ENCODE data around the gene GRK7.
"Not testable (repeated sequence)": the region's sequence is repeated elsewhere in the genome, so short reads cannot be mapped to it uniquely, and the experiment has no call there.

Gene GRK7

DNA sequence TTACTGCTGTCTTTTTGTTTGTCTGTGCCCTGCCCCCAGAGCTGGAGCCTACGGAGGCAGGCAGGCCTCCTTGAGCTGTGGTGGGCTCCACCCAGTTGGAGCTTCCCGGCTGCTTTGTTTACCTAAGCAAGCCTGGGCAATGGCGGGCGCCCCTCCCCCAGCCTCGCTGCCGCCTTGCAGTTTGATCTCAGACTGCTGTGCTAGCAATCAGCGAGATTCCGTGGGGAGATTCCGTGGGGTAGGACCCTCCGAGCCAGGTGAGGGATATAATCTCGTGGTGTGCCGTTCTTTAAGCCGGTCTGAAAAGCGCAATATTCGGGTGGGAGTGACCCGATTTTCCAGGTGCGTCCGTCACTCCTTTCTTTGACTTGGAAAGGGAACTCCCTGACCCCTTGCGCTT, 656 bp upstream of the GRK7 start:
- not testable (repeated sequence) for DNase-seq

DNA sequence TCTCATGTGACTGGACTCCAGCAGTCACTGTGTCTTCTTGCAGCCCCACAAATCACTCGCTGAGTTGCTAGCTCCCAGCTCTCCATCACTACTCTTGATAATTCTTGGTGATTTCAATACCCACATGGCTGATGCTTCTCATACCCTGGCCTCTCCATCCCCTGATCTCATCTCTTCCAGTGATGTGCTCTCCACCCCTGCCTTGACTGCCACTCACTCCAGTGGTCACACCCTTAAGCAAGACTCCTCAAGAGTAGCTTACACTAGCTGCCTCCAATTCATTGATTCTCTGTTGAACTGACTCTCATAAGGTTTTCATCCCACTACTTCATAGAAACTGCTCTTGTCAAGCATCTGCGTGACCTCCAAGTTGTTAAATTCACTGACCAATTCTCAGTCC, 837 bp downstream of the GRK7 start:
- DNase-seq: no peak

DNA sequence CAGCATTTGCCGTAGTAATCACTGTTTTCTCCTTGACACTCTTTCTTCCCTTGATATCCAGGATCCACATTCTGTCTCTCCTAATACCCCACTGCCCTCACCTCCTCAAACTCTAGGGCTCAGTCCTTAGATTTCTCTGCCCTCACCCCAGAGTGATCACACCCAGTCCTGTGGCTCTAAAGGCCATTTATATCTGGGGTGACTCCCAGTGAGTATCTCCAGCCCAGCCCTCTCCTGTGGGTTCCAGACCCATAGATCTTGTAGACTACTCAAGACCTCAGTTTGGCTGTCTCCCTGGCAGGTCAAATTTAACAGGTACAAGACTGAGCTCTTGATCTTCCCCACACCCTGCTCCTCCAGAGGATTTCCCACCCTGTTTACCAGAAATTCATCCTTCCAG, 1.3 kb downstream of the GRK7 start:
- no peak for DNase-seq

DNA sequence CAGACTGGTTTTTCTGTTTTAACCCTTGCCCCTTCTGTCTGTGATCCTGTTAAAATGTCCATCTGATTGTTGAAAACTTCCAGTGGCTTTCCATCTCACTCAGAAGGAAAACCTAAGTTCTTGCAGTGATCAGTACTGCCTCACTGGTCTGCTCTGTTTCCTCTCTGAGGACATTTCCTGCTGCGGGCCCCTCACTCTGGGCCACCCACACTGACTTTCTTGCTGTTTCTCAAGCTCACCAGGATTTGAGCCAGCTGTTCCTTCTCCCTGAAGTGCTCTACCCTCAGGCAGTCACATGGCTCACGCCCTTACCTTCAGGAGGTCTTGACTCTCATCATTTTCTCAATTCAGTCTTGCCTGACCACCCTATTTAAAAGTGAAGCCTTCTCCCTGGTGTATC, 1.8 kb downstream of the GRK7 start:
- DNase-seq: no peak

DNA sequence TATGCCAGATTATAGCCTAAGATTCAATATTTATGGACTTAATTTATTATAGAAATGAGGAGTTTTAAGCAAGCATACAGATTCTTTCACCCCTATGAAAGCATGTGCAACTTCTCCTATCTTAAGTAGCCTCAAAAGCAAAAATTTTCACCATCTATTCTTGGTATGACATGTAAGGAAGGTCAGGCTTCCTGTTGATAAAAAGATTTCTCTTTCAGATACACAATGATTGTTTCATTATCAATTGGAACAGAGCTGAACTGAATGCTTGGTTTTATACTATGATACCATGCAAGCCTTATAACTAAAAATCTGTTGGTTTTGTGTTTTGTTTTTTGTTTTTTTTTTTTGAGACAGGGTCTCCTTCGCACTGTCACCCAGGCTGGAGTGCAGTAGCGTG, 3.9 kb downstream of the GRK7 start:
- no peak for DNase-seq

DNA sequence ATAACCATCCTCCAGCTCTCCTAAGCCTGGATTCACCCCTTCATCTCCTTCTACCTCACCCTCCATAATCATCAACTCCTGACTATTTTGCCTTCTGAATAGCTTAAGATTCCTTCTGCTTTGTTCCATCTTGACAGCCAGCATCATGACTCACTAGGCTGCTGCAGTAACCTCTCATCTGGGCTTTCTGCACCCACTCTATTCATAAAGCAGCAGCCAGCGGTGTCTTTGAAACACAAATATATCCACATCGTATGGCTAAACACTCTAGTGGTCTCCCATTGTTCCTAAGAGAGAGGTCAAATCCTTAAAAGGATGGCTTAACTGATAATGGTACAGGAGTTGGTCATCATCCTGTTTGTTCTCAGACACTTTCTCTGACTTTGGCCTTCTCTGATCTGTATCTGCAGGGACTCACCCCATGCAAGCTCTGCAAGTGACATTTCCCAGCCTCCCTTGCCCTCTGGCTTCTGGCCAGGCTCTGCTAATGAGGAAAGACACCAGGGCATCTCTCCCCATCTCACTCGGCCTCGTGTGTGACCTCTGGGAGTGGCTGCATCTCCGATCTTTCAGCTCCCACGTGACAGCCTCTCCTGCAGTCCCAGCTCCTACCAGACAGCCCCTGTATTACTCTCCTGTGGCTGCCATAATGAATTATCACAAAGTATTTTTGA, 6.2 kb downstream of the GRK7 start:
- DNase-seq: no peak

DNA sequence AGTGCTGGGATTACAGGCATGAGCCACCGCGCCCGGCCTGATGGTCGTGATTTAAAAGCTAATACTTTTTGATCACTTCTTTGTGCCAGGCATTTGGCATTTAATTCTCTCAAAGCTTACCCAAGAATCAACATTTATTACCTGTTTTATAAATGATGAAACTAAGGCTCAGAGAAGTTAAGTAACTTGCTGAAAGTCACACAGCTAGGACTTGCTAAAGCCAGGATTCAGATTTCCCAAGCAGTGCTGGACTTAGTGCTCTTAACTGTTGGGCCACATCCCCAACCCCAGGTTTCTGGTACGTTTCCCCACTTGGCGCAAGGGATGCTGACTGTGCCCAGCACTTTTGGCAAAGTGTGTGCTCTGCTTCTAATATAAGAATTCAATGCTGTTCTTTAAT, 10.5 kb downstream of the GRK7 start:
- DNase-seq: no peak

DNA sequence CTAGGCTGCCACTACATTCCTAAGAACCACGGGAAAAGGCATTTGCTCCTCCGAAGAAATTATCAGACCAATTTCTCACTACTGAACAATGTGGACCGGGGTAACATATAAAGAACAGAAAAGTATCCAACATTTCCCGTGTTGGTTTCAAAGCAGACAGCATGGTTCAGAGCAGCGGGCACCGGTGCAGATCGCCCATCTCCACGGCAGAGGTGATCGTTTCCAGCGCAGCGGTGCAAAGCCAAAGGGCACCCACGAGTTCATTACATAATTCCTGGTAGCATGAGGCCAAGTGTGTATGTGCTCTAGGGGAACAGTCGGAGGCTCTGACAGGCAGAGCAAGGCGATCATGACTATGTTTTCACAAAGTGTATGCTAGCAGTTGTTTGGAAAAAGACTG, 13.2 kb downstream of the GRK7 start:
- DNase-seq: no peak

DNA sequence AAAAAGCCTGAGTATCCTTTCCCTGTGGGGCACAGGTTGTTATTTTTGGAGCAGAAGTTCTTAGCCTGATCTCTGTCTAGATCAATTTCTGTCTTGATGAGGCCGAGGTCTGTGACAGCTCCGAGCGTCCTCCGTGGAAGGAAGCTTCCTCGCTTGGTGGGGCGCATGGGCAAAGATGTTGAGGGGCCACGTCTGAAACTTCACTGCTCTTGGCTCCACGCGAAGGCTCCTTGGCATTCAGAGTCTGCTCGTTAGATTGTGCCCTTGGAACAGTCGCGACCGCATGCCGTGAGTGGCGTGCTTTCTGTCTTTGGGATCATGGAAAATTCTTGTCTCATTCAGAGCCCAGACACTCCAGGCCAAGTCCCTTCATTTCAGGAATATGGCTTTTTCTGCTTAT, 13.7 kb downstream of the GRK7 start:
- DNase-seq: no peak

DNA sequence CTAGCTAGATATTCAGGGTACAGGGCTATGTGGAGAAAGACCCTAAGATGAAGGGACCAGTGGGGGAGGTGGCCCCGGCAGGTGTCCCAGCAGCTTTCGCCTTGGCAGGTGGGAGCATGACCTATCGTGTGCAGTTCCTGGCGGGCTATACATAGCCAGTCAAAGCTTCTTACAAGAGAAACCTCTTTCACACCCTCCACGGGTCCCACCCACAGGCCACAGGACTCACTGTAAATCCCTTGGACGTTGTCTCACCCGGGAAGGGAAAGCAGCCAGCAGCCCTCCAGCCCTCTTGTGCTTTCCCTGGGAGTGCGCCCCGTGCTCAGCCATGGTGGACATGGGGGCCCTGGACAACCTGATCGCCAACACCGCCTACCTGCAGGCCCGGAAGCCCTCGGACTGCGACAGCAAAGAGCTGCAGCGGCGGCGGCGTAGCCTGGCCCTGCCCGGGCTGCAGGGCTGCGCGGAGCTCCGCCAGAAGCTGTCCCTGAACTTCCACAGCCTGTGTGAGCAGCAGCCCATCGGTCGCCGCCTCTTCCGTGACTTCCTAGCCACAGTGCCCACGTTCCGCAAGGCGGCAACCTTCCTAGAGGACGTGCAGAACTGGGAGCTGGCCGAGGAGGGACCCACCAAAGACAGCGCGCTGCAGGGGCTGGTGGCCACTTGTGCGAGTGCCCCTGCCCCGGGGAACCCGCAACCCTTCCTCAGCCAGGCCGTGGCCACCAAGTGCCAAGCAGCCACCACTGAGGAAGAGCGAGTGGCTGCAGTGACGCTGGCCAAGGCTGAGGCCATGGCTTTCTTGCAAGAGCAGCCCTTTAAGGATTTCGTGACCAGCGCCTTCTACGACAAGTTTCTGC, 15.0 kb downstream of the GRK7 start:
- DNase-seq: no peak

DNA sequence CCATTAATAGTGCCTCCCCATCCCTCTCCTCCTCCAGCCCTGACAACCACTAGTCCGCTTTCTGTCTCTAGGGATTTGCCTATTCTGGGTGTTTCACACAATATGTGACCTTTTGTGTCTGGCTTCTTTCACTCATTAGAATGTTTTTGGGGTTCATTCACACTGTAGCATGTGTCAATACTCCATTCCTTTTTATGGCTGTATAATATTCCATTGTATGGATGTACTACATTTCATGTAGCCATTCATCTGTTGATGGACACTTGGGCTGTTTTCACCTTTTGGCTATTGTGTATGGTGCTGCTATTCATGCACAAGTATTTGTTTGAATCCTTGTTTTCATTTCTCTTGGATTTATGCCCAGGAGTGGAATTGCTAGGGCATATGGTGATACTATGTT, 16.5 kb downstream of the GRK7 start:
- DNase-seq: no peak

DNA sequence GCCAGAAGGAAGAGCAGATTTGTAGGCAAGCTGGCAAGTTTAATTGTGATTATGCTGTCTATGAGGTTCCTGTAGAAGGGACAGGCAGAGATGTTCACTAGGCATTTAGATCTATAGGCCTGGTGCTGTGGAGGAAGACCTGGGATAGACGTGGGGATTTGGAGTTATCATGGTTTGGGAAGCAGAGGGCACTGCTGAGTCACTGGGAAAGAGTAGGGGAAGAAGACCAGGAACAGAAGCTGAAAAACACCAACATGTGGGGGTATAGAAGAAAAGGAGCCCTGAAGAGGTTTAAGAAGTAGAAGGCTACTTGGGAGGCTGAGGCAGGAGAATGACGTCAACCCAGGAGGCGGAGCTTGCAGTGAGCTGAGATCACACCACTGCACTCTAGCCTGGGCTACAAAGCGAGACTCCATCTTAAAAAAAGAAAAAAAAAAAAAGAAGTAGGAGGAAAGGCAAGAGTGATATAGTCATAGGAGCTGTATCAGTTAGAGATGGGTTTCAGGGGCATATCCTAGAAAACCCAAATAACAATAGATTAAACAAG, 19.3 kb downstream of the GRK7 start:
- DNase-seq: no peak

DNA sequence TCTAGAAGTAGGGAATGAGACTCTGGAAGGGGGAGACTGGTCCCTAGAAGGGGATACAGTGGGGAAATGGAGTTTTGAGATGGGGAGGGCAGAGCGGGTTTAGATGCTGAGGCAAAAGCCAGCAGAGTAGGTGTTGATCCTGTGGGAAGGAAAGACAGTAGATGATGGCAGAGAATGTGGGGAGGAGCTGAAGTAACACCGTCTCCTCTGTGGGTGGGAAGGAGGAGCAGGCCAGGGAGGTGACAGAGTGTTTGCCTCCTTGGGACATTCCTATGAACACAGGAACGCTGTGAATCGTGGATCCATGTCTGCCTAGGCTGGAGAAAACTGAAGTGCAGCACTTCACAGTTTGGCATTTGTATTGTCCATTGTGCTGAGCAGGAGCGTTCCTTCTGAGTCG, 20.4 kb downstream of the GRK7 start:
- DNase-seq: no peak

DNA sequence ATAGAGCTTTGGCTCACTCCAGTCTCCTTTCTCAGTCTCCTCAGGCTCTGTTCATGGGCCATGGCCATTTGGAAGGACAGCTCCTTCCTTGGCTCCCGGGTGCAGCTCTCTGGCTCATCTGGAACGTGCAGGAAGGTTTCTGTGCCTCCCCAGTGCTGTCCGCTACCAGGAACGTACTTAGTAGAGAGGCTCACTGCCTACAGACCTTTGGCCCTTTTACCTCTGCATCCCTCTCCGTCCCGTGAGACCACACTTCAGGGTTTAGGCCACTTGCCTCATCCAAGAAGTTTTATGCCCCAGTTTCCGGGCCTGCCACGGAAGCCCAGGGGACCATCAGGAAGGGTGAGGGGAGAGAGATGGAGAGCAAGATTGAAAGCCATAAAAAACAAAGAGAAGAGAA, 20.9 kb downstream of the GRK7 start:
- DNase-seq: no peak

DNA sequence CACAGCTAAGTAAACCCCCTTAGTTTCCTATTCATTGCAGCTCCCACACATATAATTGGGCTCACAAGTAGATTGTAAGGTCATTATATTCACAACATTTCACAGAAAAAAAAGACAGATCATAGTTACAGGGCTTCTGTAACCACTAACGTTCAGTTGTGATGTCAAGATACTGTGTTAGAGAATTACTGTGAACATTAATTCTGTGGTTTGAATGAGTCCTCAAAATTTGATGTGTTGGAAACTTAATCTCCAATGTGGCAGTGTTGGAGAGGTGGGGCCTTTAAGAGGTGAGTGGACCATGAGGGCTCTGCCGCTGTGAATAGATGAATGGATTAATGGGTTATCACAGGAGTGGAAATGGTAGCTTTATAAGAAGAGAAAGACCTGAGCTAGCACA, 21.3 kb downstream of the GRK7 start:
- DNase-seq: no peak

DNA sequence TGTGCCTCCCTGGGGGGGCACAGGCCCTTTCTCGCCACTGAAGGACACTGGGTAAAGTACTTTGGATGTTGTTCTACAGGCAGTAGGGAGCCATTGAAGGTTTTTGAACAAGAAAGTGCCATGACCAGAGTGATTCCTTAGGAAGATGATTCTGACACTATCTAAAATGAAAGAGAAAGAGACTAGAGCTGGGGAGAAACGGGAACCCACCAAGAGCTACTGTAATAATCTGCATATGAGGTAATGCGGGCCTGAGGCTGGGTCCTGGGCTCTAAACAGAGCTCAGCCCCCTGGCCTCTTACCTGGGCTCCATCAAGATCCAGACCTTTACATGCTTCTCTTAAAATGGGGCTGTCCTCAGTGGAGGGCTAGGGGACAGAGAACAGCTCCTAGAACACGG, 24.9 kb downstream of the GRK7 start:
- DNase-seq: no peak

DNA sequence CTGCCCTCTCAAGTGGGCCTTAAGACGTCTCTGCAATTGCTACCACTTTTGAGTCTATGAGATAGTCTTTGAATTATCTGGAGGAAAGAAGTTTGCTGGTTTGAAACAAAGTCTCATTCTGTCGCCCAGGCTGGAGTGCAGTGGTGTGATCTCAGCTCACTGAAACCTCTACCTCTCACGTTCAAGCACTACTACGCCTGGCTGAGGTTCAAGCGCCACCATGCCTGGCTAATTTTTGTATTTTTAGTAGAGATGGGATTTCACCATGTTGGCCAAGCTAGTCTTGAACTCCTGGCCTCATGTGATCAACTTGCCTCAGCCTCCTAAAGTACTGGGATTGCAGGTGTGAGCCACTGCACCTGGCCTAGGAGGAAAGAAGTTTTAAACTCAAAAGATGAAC, 25.5 kb downstream of the GRK7 start:
- not testable (repeated sequence) for DNase-seq

DNA sequence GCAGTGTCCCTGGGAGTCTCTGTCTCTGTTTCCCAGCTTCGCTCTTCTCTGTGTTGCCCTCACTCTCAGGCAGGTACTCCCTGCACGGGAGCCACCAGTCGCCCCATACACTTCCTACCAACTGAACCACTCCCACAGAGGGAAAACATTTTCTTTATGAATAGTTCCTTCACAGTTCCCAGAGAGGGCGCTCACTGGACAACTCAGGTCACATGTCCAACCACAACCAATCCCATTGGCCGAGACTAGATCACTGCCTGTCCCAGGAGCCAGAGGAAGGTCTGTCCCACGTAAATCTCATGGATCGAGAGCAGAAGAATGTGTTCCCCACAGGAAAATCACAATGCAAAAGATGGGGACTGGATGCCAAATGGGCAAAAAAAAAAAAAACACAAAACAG, 26.1 kb downstream of the GRK7 start:
- no peak for DNase-seq

DNA sequence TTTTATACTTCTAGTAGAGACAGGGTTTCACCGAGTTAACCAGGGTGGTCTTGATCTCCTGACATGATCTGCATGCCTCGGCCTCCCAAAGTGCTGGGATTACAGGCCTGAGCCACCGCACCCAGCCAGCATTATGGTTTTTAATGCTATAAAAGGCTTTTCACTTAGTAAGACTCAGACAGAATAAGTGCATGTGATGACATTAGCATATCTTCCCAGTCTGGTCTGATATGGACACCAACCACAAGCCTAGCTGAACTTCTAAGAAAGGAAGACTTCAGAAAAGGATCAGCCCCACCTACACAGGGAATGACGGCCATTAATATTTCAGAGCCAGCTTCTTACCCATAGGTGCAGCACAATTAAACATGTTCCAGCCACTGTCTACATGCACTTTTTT, 27.0 kb downstream of the GRK7 start:
- DNase-seq: no peak

DNA sequence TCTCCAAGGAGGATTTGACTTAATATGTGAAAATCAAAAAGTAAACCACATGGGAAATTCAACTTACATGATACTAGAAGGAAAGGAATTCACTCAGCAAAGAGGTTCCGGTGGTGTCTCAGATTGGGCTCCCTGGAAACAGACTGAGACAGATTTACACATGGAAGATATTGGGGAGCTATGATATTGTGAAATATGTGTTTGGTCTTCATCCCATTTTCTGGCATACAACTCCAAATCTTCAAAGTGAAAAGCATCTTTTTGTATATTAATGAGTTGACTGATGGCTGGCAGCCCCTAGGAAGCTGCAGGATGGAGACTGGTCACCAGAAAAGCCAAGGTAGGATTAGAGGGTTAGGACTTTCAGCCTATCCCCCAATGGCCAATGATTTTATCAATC, 29.3 kb downstream of the GRK7 start:
- DNase-seq: no peak

DNA sequence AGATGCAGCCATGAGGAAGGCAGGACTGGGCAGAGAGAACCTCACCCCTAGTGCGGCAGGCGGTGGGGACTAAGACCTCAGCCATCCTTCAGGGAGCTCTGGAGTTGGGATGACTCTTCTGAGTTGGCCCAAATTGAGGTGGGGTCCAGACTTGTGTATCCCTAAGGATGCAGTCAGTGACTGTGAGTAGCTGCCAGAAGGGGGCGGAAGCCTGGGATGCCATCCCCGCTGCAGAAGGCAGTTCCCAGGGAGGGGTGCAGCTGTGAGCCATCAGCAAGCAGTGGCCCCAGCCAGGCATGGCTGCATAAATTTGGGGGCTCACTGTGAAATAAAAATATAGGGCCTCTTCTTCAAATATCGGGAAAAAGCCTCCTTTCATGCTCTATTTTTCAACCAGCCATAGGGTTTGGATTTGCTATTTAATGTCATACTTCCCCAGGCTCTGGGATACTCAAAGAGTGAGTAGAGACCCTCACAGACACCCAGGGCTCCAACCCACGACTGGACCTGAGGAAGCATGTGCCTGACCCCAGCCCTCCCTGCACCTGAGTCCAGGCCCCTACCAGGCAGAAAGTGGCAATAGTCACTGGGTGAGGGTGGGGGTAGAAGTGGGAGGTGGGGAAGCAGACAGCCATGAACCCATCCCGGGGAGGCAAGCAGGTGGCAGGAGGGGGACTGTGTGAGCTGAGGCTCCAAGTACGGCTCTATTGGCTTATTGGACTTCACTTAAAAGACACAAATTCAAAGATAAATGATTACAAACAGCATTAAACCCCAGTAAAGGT, 30.5 kb downstream of the GRK7 start:
- DNase-seq: no peak

DNA sequence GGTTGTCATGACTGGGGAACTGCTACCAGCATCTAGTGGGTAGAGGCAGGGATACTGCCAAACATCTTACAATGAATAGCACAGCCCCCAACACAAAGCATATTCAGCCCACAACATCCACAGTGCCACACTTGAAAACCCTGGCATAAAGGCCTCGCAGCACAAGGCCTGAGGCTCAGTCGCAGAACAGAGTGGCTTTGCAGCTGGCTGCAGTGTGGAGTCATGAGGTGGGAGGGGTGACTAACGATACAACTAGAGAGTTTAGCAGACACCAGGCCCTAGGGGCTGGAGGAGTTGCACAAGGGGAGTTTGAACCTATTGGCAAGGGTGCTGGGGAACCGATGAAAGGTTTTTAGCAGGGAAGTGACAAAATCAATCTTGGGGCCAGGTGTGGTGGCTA, 32.1 kb downstream of the GRK7 start:
- DNase-seq: no peak

DNA sequence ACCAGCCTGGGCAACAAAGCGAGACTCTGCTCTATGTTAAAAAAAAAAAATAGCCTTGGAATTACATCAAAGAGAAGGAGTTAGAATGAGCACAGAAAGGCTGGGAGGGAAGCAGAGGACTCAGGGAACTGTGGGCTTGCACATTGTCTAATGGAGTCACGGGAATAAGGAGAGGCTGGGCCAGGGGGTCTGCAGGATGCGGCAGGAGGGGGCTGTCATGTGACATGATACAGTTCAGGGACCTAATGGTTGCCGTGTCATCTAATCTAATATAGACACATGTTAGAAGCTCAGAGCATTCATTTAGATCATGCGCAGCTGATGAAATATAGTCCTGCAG, 32.5 kb downstream of the GRK7 start:
- no peak for DNase-seq
